Fibroblast of skin of scalp (primary cell): Measurements from ENCODE around the gene MAP3K20.
A peak's percentile ranks its signal among the peaks of the same experiment; 100 is the strongest.
"Not testable (repeated sequence)": the region's sequence is repeated elsewhere in the genome, so short reads cannot be mapped to it uniquely, and the experiment has no call there.

ENCODE experiments used
- DNase-seq: peaks from one replicate; pipeline ENCODE4 v3.0.0-alpha.2; 2013

Gene MAP3K20

DNA sequence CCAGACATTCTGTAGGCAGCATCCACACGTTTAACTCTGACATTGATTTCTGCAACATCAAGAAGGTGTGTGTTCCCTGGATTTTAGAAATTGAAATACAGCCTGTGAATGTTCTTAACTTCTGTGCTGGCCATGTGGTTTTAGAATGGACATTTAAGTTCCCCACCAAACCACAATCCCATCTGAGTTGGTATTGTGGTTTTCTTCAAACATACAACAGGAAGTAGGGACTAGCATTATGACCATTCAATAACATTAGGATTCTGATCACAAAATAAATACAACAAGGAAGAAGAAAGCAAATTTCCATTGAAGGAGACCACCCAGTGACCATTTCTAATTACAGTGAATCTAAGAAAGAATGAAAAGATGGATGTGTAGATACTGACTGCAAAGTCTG is 51.2 kb downstream of the MAP3K20 start:
- peak; percentile 61 for DNase-seq

DNA sequence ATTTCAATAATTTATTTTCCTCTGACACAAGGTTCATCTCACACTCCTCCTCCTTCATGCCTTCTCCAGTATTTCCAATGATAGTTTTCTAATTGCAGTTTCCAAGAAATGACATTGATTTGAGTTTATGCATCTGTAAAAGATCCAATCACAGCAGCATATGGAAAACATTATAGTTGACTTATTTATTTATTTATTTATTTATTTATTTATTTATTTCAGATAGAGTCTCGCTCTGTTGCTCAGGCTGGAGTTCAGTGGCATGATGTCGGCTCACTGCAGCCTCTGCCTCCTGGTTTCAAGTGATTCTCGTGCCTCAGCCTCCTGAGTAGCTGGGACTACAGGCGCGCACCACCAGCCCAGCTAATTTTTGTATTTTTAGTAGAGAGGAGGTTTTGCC is 52.5 kb downstream of the MAP3K20 start:
- DNase-seq: not testable (repeated sequence)

DNA sequence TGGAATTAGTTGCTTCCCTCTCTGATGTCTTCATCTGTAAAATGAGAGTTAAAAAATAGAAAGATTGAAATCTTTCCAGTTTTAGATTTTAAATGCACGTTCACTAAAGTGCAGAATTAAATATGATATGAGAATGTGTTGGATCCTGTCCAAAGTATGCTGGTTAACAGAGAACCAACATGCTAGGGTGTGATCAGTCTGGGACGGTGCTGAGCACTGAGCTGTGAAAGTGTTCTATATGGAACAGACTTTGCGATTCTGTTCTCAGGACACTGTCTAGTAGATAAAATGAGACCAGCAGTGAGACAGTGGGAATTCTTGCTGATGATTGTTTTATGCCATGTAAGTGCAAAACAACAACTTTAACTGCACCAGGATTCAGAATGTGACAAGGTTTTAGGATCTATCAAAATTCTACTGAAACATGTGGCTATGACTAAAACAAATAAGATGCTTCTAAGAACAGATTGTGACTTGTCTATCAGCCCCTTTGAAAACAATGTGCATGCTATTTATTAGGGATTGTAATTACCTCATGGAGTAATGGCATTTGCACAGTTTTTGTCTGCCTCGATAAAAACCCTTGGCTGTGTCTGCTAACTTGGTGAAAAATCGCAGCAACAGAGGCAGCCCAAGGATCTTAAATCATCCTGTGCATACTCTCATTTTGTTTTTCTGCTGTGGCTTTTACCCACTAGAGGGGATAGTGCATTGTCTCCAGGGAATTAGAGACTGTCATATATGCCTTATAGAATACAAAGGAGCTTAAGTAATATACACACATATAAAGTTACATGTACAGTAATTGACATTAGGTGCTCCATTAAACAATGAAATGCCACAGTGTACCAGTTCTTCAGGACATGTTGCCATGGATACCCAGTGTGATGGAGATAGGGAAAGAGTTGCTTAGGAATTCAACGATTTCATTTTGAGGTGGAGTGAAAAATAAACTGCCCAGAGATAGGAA is 55.1 kb downstream of the MAP3K20 start:
- peak; percentile 51 for DNase-seq

DNA sequence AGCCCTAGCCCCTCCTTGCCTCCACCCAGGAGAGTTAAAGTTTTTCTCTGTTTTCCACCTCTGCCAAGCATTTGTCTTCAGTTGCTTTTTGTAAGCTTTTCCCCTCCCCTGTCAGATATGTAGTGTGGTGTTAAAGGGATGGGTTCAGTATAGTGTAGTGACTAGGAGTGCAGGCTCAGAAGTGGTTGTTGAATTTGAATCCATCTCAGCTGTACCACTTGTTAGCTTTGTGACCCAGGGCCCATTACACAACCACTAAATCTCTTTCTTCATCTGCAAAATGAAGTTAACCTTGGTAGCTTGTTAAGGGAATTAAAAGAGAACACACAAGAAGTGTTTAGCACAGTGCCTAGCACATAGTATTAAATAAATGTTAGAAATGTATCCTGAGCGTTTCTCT is 56.9 kb downstream of the MAP3K20 start:
- DNase-seq: no peak

DNA sequence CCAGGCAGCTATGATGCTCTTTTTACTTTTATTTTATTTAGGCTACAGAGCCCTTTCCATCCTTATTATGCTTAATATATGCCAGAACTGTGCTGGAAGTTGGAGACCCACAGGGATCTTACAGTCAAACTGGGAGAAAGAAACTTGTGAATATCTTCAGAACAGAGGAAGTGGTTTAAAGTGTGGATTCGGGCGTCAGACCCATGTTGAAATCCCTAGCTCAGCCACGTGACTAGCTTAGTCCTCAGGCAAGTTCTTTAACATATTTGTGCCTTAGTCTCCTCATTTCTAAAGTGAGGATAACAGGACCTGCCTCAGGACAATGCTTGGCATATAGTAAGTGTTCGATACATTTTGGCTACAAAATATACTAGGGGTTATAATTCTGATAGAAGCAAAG is 59.1 kb downstream of the MAP3K20 start:
- DNase-seq: no peak

DNA sequence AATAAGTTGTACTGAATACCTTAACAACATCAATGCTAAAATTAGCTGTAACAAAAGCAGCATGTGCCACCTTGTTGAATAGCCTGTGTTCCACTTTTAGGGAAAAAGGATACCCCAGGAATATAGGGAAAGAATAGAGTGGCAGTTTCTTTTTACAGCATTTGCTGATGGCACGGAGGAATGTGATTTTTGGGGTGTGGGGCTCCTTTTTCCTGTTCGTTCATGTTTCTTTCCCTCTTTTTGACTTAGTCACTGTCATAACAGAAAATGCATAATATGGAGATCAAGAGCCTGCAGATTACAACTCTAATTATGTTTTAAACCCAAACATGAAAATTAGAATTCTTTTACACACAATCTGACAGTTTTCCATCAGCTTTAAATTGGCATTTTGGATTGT is 60.4 kb downstream of the MAP3K20 start:
- DNase-seq: no peak

DNA sequence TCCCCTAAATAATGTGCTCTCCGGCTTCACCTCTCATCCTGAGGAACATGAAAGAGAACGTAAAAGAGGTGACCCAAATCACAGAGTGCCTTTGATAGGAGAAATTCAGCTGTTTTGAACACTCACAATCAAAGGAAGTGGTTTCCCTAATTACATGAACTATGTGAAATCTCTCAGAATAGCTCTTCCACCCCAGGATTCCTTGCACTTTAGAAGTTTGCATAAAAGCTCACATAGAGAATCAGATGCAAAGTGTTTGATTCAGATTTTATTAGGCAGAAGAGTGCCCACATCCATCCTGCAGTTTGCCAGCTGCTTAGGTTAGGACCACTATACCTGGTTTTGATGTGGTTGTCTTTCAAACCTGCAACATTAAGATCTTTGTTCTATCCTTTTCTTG is 61.0 kb downstream of the MAP3K20 start:
- DNase-seq: no peak

DNA sequence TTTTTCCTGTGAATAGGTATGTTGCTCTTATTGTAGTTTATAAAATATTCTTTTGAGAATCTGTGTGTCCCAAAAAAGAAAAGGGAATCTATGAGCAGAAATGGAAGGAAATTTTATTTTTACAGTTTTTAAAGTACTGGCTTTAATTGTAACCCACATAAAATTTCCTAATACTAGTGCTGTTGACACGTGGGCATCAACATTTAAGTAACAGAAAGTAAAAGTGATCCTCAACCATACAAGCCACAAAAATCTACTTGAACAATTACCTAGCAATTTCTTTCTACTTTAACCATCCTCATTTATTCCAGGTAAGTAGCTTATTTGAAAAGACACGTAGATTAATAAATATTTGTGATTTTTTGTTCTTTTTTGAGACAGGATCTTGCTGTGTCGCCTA is 62.0 kb downstream of the MAP3K20 start:
- no peak for DNase-seq

DNA sequence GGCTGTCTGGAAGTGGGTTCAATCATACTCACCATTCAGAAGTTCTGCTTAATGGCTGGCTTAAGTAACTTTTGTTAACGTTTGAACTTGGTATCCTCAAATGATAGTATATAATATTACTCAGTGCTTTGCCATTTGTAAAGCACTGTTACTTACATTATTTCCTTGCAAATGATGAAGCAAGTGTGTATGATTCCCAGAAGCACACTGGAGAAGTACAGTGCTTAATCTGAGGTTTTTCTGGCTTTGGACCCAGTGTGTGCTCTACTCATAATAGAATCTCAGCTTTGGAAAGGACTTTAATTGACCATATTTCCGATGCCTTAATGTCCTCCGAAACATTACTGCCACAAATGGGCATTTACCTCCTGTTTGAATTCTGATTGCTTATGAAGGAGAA is 63.3 kb downstream of the MAP3K20 start:
- DNase-seq: no peak

DNA sequence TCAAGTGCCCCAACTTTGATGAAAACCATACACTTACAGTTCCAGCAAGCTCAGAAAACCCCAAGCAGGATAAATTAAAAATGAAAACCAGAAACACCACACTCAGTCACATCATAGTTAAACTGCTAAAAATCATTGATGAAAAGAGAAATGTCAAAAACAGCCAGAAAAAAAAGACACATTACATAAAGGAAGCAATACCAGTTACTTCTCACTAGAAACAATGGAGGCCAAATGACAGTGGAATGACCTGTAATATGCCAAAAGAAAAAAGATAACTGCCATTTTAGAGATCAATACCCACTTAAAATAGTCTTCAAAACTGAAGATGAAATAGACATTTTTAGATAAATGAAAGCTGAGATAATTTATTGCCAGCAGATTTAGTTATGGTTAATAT is 66.0 kb downstream of the MAP3K20 start:
- no peak for DNase-seq

DNA sequence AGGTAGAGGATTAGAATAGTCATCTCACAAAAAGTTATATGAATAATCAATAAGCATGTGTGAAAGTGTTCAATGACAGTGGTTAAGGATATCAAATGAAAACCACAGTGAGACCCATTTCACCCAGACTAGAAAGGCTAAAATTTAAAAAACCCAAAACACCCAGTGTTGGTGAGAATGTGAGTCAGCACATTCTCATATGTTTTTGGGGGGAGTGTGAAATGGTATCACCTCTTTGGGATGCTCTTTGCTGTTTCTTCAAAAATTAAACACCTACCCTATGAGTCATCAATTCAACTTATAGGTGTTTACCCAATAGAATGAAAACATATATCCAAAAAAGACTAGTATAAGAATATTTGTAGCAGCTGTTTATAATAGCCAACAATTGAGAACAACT is 69.8 kb downstream of the MAP3K20 start:
- no peak for DNase-seq

DNA sequence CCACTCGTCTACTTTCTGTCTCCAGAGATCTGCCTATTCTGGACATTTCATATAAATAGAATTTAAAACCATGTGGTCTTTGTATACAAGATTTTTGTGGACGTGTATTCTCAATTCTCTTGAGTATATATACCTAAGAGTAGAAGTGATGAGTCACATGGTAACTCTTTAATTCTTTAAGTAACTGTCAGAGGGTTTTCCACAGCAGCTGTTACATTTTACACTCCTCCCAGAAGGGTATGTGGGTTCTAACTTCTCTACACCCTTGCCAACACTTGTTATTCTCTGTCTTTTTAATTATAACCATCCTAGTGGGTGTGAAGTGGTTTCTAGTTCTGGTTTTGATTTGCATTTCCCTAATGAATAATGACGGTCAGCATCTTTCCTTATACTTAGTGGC is 70.9 kb downstream of the MAP3K20 start:
- DNase-seq: peak; percentile 64

DNA sequence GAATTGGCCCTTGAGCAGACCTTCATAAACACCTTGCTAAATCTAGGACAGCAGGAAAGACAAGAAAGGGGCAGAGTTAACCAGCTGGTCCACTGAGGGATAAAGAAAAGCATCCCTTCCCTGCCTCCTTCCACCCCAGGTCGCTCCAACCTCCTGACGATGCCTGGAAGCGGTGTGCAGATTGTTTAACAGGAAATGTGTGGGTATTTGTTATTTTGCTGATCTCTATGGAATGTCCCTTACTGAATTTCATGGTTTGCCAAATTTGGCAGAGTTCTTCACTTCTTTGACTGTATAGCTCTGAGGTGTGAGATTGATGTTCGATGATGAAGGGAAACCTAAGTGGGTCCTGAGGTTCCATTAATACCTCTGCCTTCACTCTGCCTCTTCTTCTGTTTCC is 72.9 kb downstream of the MAP3K20 start:
- peak; percentile 52 for DNase-seq

DNA sequence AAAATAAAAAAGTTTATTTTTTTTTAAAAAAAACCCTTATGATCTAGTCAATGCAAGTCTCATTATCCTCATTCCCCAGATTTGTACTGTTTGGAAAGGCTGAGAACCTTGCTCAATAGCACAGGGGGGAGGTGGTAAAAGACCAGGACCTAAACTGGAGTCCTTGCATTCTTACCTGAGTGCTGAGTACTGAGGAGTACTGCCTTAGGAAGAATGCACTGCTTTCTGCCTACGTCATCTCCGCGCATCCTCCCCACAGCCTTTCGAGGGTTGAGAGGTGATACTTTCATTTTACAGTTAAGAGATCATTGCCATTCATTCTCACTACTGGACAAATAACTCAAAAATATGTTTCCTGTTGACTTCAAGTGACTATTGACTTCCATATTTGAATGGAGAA is 73.8 kb downstream of the MAP3K20 start:
- DNase-seq: no peak

DNA sequence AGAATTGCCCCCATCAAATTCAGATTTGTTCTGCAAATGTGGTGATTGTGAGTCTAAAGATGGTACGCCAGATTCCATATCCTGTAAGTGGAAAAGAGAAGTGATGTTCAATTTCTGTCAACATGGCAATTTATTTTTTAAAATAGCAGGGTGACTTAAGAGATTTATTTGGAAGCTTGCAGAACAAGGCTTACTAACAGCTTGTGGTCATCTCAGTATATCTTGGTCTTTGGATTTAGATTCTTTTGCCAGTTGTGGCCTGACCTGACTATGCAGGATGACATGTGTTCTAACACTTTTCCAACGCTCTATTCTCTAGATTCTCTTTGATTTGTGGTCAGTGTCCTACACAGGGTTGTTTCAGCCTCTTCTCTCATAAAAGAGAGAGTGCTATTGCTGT is 74.4 kb downstream of the MAP3K20 start:
- peak; percentile 60 for DNase-seq

DNA sequence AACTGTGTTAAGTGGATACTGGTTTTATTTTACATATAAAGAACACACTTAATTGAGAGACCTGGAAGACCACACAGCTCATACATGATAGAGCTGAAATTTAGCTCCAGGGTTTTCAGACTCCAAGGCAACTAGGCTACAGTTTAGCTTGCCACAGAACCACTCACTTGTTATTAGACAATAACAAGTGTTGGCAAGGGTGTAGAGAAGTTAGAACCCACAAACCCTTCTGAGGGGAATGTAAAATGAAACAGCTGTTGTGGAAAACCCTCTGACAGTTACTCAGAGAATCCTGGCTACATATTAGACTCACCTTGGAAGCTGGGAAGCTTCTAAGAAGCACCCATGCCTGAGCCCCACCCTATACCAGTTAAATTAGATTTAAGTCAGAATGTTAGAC is 75.3 kb downstream of the MAP3K20 start:
- DNase-seq: no peak

DNA sequence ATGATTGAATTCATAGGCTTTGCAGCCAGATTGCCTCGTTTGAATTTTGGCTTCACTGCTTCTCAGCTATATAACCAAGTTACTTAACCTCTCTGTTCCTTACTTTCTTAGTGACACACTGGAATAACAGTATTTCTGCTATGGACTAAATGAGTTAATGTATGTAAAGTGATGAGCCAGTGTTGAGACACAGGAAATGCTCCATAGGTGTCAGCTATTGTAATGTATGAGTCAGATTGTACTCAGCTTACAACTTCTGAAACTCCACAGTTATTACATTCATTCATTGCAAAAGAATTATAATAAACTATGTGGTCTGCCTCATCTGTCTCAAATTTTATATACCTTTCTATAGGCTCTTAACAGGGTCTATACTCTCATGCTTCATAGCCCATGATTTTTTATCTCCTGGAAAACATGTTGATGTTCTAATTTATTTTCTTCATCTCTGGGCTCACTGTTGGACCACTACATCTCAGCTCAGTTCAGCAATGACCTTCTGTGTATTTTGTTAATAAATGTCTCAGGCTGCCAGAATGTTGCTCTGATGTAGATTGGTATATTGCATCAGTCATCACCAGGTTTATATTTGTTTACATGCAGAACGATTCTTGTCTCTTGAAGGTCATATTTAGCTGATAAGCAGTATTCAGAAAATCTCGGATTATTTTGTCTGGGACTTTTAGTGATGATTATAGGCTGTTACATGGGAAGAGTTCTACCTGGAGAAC is 76.2 kb downstream of the MAP3K20 start:
- DNase-seq: peak; percentile 87

DNA sequence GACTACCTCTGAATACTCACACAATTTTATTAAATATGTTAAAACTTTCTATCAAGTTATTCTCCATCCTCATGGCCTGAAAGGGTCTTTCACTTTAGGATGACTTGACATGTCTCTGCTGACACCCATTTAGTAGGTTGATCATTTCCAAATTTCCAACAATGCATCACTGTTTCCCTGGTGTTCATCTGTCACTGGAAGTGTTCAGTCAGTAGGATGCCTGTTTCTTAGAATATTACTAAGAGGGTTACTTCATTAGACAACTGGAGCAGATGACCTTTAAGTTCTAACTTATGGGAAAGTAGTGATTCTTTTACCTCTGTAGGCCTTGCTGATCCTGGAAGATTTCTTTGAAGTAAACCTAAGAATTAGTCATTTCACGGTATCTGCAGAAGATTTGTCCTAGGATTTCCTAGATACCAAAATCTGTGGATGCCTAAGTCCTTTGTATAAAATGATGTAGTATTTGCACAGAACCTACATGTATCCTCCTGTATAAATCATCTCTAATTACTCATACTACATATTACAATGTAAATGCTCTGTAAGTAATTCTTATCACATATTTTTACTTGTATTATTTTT is 77.7 kb downstream of the MAP3K20 start:
- DNase-seq: no peak

DNA sequence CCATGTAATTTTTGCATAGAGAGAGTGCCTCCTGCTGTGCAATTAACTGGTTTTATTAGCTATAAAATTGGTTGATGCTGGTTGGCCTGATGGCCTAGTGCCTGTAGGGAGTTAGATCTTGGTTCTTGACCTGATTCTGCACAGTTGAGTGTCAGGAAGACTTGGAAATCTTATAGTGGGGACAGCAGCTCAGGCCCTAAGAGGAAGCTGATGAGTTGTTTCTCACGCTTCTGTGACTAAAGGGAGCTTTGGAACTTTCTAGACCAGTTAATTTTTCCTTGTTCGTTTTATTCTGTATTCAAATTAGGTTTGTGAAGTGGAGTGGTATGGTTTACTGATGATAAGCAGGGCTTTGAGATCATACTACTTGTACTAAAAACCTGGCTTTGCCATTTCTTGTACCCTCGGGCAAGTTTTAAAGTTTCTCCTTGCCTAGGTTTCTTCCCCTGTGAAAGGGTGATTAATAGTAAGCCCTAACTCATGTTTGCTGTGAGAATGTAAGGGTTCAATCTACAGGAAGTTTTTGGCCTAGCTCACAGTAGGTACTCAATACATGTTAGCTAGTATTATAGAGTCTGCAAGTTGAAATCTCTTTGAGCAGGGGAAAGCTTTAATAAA is 82.1 kb downstream of the MAP3K20 start:
- no peak for DNase-seq

DNA sequence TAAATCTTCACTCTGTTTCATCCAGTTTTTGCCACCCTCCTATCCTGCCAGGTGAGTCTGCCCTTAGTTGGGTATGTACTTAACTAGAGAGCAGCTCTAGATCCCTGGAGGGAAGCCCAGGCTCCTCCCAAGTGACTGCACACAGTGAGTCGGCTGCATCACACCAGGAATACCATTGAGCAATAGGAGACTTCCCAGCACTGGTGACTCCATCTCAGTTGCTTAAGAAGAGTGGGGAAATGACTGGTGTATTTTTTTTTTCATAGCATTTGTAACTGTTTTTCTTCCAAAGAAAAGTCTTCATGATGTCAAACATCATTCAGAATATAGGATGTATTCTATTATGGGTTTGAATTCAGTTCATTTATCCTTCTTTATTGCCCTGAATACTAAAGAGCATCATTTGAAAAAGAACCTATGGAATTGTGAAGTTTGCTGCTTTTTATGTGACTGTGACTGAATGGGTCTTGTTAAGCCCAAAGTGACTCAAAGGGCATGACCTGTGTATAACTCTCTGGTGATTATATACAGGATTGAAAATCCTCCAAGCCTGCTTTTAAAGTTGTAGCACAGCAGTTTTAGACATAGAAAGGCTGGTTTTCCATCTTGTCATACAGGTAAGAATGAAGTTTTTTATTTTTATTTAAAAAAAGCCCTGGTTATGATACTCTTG is 84.3 kb downstream of the MAP3K20 start:
- peak; percentile 95 for DNase-seq

DNA sequence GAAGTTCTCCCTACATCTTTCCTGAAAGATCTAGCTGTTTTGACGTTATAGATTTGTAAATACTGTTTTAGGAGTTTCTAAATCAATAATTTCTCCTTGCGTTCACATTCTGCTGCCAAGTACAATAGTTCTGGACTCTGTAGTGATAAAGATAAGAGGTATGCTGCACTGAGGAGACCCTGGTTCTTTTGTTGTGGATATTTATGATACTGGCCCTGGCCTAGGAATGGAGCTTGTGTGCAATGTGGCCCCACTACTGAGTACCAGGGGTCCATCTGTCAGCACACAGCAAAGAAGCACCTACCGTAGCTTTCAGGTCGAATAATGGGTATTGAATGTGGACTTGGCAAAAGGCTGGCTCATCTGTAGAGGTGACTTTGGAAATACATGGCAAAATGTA is 85.0 kb downstream of the MAP3K20 start:
- DNase-seq: no peak

DNA sequence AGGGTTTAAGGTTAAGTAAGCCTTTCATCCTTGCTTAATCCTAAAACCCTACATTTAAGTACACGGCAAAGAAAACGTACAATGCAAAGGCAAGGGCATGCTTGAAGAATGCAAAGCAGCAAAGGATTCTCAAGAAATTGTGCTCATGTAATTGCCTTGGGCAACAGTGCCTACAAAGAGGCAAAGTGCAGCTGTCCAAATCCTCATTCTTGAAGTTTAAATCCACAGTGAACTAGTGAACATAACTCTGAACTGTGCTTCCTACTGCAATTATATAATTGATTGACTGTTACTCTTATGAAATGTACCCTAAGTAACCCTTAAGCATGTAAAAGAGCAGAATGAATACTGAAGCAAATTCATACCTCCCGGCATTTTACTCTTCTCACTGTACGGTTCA is 85.4 kb downstream of the MAP3K20 start:
- DNase-seq: no peak

DNA sequence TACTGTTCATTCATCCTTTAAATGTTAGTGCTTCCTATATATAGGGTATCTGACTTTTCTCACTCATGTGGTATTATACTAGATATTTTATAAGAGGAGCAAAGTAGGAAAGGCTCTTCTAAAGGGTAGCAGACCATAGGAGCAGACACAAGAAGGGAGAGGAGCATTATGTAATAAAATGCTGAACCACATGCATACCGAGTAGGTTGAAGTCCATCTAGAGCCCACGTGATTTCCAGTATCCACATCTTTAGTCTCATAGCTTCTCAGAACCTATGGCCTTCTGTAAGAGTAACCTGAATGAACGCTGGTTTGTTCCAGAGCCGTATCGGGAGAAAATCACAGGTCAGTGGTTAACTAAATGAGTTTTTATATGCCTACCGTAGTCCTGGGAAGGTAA is 85.9 kb downstream of the MAP3K20 start:
- no peak for DNase-seq
